Epithelial cell of proximal tubule (primary cell): Measurements from ENCODE around the gene BBX. TPM values are rescaled to one million over a fixed set of nuclear protein-coding genes. Genes with fewer than 3 reads are reported as not detected.

Experiments
- DNase-seq: peaks from one replicate; pipeline ENCODE4 v3.0.0-alpha.2; 2011; ENCODE audit warnings: low read depth
- H3K4me3 ChIP-seq: 2 replicates; pipeline ENCODE4 v1.5.1; 2011; ENCODE audit warnings: low read depth, mild to moderate bottlenecking, low read length
- total RNA-seq: library from RNA; depleted of rRNA; stranded (reverse); fragments of >200 nt; gene quantifications from 2 replicates; pipeline ENCODE4 v1.2.3, GENCODE V29; 2015
- TF ChIP-seq, protein P1 (sequence below): conservative IDR thresholded peaks from 2 replicates; pipeline ENCODE4 v1.5.1; 2012; ENCODE audit warnings: low read depth, mild to moderate bottlenecking, low read length

BBX gene
- total RNA-seq, 1 donor from 2014 or later: 35.7 TPM

GRCh38 chr3:107540857-107541256 is 18.1 kb downstream of the BBX start:
- TF ChIP-seq, protein P1, sequence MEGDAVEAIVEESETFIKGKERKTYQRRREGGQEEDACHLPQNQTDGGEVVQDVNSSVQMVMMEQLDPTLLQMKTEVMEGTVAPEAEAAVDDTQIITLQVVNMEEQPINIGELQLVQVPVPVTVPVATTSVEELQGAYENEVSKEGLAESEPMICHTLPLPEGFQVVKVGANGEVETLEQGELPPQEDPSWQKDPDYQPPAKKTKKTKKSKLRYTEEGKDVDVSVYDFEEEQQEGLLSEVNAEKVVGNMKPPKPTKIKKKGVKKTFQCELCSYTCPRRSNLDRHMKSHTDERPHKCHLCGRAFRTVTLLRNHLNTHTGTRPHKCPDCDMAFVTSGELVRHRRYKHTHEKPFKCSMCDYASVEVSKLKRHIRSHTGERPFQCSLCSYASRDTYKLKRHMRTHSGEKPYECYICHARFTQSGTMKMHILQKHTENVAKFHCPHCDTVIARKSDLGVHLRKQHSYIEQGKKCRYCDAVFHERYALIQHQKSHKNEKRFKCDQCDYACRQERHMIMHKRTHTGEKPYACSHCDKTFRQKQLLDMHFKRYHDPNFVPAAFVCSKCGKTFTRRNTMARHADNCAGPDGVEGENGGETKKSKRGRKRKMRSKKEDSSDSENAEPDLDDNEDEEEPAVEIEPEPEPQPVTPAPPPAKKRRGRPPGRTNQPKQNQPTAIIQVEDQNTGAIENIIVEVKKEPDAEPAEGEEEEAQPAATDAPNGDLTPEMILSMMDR: no peak
- no peak for DNase-seq
- no peak overlapping the region for H3K4me3 ChIP-seq

DNA sequence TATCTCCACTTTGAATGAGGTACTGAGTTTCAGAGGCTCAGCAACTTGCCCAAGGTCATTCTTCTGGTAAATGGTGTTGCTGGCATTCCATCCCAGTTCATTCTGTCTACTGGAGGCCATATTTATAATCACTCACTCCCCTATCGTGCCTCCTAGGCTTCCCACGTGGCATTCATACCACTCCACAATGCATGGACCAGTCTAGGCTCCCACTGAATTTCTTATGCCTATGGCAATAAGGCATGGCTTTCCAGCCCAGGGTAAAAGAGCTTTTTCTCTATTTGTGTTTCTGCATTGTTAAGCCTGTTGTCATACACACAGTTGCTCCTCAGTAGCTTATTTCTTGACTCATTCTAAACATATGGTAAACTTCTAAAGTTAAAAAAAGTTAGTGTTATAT is 19.9 kb downstream of the BBX start:
- no peak overlapping the region for H3K4me3 ChIP-seq
- no peak for DNase-seq
- TF ChIP-seq, protein P1: no peak

DNA sequence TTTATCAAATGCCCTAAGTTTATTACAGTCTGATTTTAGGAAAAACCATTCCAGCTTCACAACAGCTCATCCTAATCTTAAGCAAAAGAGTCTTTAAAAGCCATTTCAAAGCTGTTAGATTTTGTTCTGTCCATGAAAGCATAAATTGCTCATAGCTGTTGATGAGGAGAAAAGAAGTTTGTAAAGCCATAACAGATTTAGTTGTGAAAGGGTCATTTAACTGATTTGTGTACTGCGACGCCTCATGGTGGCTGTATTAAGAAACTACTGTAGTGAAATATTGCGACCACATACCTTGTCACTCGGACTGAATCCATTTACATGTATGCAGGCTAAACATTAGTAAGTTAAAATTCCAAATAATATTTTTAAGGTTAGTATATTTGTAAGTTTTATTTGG is 20.9 kb downstream of the BBX start:
- DNase-seq: no peak
- TF ChIP-seq, protein P1: peak; percentile 47
- H3K4me3 ChIP-seq: no peak overlapping the region

DNA sequence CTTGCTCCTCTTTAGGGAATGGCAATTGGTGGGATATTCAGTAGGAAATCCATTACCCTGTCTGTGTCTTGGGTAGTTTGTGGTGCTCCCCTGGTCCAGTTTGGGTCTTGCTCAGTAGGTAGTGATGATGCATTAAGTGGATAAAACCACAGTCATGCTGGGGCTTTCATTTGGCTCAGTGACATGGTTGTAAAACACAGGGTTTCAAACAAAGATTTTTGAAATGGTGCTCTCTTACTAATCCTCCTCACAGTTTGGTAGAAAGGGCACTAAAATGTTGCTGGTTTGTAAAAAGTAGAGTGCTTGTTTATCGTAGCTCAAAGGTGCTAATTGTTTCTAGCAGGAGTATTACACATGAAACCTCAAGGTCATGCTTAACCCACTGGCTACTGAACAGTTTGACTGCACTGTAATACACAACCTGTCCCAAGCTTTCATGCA is 22.9 kb downstream of the BBX start:
- no peak overlapping the region for H3K4me3 ChIP-seq
- no peak for DNase-seq
- TF ChIP-seq, protein P1: no peak

DNA sequence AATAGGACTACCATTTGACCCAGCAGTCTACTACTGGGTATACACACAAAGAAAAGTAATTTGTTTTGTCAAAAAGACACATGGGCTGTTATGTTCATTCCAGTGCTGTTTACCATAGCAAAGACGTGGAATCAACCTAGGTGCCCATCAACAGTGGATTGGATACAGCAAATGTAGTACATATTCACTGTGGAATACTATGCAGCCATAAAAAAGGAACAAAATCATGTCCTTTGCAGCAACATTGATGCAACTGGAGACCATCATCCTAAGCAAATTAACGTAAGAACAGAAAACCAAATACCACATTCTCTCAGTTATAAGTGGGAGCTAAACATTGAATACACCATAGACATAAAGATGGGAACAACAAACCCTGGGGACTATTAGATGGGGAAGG is 25.8 kb downstream of the BBX start:
- no peak overlapping the region for H3K4me3 ChIP-seq
- DNase-seq: no peak
- TF ChIP-seq, protein P1: no peak

GRCh38 chr3:107555359-107555758 is 32.6 kb downstream of the BBX start:
- TF ChIP-seq, protein P1: no peak
- no peak overlapping the region for H3K4me3 ChIP-seq
- no peak for DNase-seq

- TF ChIP-seq, protein P1: no peak
- H3K4me3 ChIP-seq: no peak overlapping the region
- no peak for DNase-seq
Observed at GRCh38 chr3:107557743-107558142, 35.0 kb downstream of the BBX start.
